ENCODE results near the gene FAM149B1.

The FAM149B1 gene

DNA sequence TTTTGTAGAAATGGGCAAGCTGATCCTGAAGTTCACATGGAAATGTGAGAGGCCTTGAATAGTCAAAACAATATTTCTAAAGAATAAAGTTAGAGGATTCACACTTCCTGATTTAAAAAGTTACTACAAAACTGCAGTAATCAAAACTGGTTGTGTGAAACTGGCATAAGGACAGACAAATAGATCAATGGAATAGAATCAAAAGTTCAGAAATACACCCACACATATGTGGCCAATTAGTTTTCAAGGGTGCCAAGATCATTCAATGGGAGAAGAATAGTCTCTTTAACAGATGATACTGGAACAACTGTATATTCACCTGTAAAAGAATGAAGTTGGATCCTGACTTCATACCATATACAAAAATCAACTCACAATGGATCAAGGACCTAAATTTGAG lies 51.5 kb downstream of the FAM149B1 start:
- no peak for TF ChIP-seq POLR2AphosphoS5 (IDR thresholded peaks at IDR 0.05; ENCODE audit: low read depth, low read length)
- TF ChIP-seq, protein P1, sequence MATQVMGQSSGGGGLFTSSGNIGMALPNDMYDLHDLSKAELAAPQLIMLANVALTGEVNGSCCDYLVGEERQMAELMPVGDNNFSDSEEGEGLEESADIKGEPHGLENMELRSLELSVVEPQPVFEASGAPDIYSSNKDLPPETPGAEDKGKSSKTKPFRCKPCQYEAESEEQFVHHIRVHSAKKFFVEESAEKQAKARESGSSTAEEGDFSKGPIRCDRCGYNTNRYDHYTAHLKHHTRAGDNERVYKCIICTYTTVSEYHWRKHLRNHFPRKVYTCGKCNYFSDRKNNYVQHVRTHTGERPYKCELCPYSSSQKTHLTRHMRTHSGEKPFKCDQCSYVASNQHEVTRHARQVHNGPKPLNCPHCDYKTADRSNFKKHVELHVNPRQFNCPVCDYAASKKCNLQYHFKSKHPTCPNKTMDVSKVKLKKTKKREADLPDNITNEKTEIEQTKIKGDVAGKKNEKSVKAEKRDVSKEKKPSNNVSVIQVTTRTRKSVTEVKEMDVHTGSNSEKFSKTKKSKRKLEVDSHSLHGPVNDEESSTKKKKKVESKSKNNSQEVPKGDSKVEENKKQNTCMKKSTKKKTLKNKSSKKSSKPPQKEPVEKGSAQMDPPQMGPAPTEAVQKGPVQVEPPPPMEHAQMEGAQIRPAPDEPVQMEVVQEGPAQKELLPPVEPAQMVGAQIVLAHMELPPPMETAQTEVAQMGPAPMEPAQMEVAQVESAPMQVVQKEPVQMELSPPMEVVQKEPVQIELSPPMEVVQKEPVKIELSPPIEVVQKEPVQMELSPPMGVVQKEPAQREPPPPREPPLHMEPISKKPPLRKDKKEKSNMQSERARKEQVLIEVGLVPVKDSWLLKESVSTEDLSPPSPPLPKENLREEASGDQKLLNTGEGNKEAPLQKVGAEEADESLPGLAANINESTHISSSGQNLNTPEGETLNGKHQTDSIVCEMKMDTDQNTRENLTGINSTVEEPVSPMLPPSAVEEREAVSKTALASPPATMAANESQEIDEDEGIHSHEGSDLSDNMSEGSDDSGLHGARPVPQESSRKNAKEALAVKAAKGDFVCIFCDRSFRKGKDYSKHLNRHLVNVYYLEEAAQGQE (IDR thresholded peaks at IDR 0.05; ENCODE audit: insufficient read depth in 1 of 2, low read depth in 2 of 2, low read length in 2 of 2) = no peak
- no peak for TF ChIP-seq FOXP2 (optimal IDR thresholded peaks at IDR 0.05; ENCODE audit: borderline replicate concordance, extremely low read depth, extremely low read length, insufficient read depth)
- TF ChIP-seq TAF1 (IDR thresholded peaks at IDR 0.05; ENCODE audit: borderline replicate concordance, insufficient read depth, low read length) = no peak
- no peak for TF ChIP-seq SIN3A (IDR thresholded peaks at IDR 0.05; ENCODE audit: borderline replicate concordance, insufficient read depth, low read length)

DNA sequence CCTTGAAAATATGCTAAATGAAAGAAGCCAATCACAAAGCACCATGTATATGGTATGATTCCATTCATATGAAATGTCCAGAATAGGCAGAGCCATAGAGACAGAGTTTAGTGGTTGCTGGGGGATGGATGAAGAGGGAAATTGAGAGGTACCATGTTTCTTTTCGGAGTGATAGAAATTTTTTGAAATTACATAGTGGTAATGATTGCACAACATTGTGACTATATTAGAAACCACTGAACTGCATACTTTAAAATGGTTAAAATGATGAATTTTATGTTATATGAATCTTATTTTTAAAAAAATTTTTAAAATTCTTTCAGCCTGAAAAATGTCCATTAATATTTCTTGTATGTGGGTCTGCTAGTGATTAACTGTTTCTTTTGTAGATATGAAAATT lies 53.1 kb downstream of the FAM149B1 start:
- TF ChIP-seq POLR2AphosphoS5 (IDR thresholded peaks at IDR 0.05; ENCODE audit: low read depth, low read length) (no peak), FOXP2 (optimal IDR thresholded peaks at IDR 0.05; ENCODE audit: borderline replicate concordance, extremely low read depth, extremely low read length, insufficient read depth) (no peak), SIN3A (IDR thresholded peaks at IDR 0.05; ENCODE audit: borderline replicate concordance, insufficient read depth, low read length) (no peak), TAF1 (IDR thresholded peaks at IDR 0.05; ENCODE audit: borderline replicate concordance, insufficient read depth, low read length) (no peak)
- TF ChIP-seq, protein P1 (IDR thresholded peaks at IDR 0.05; ENCODE audit: insufficient read depth in 1 of 2, low read depth in 2 of 2, low read length in 2 of 2) = no peak

DNA sequence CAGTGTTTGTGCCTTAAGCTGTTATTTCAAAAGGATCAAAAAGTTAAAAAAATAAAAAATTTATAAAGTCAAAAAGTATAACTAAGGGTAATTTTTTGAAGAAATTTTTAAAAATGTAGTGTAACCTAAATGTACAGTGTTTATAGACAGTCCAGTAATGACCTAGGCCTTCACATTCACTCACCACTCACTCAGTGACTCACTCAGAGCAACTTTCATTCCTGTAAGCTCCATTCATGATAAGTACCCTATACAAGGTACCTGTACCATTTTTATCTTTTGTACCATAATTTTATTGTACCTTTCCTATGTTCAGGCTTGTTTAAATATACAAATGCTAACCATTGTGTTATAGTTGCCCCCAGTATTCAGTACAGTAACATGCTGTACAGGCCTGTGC lies 57.6 kb downstream of the FAM149B1 start:
- TF ChIP-seq FOXP2 (optimal IDR thresholded peaks at IDR 0.05; ENCODE audit: borderline replicate concordance, extremely low read depth, extremely low read length, insufficient read depth) (no peak), POLR2AphosphoS5 (IDR thresholded peaks at IDR 0.05; ENCODE audit: low read depth, low read length) (no peak), TAF1 (IDR thresholded peaks at IDR 0.05; ENCODE audit: borderline replicate concordance, insufficient read depth, low read length) (no peak), SIN3A (IDR thresholded peaks at IDR 0.05; ENCODE audit: borderline replicate concordance, insufficient read depth, low read length) (no peak)
- TF ChIP-seq, protein P1 (IDR thresholded peaks at IDR 0.05; ENCODE audit: insufficient read depth in 1 of 2, low read depth in 2 of 2, low read length in 2 of 2) = no peak

DNA sequence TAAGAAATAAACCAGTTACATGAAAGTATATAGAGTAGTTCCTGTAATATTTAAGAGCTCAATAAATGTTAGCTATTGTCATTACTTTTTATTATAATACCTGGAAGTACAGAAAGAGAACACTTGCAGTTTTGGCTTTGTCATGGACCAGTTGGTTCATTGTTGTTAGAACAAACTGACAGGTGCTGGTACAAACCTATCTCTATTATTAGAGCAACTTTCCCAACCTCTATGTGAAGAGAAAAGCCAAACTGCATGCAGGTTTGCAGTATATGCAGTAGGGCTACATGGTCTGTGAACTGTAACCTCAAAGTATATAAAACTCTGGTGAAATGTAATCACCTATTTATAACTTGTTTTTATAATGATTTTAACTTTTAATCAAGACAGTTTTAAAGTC lies 58.7 kb downstream of the FAM149B1 start:
- TF ChIP-seq POLR2AphosphoS5 (IDR thresholded peaks at IDR 0.05; ENCODE audit: low read depth, low read length) = no peak
- TF ChIP-seq FOXP2 (optimal IDR thresholded peaks at IDR 0.05; ENCODE audit: borderline replicate concordance, extremely low read depth, extremely low read length, insufficient read depth) = no peak
- no peak for TF ChIP-seq TAF1 (IDR thresholded peaks at IDR 0.05; ENCODE audit: borderline replicate concordance, insufficient read depth, low read length)
- TF ChIP-seq, protein P1 (IDR thresholded peaks at IDR 0.05; ENCODE audit: insufficient read depth in 1 of 2, low read depth in 2 of 2, low read length in 2 of 2) = no peak
- TF ChIP-seq SIN3A (IDR thresholded peaks at IDR 0.05; ENCODE audit: borderline replicate concordance, insufficient read depth, low read length) = no peak

DNA sequence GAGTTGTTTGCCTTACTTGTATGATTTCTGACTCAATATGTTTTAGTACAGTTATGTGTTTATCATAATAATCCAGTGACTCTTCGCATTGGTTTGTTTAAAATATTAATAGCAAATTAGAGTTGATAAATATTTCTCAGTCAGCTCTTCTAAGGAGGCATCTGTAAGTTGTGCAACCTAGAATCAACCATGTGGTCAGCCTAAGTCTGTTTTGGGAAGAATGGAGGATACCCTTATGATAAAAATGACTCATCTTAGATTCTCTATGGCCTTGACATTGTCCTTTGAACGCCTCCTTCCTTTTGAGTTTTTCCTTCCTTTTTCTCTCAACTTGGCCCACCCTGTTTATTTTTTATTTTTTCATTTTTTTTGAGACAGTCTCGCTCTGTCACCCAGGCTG lies 60.3 kb downstream of the FAM149B1 start:
- TF ChIP-seq POLR2AphosphoS5 (IDR thresholded peaks at IDR 0.05; ENCODE audit: low read depth, low read length) = no peak
- no peak for TF ChIP-seq TAF1 (IDR thresholded peaks at IDR 0.05; ENCODE audit: borderline replicate concordance, insufficient read depth, low read length)
- TF ChIP-seq, protein P1 (IDR thresholded peaks at IDR 0.05; ENCODE audit: insufficient read depth in 1 of 2, low read depth in 2 of 2, low read length in 2 of 2) = no peak
- no peak for TF ChIP-seq FOXP2 (optimal IDR thresholded peaks at IDR 0.05; ENCODE audit: borderline replicate concordance, extremely low read depth, extremely low read length, insufficient read depth)
- no peak for TF ChIP-seq SIN3A (IDR thresholded peaks at IDR 0.05; ENCODE audit: borderline replicate concordance, insufficient read depth, low read length)
